ENCODE results near the gene KCNT1.

DNA sequence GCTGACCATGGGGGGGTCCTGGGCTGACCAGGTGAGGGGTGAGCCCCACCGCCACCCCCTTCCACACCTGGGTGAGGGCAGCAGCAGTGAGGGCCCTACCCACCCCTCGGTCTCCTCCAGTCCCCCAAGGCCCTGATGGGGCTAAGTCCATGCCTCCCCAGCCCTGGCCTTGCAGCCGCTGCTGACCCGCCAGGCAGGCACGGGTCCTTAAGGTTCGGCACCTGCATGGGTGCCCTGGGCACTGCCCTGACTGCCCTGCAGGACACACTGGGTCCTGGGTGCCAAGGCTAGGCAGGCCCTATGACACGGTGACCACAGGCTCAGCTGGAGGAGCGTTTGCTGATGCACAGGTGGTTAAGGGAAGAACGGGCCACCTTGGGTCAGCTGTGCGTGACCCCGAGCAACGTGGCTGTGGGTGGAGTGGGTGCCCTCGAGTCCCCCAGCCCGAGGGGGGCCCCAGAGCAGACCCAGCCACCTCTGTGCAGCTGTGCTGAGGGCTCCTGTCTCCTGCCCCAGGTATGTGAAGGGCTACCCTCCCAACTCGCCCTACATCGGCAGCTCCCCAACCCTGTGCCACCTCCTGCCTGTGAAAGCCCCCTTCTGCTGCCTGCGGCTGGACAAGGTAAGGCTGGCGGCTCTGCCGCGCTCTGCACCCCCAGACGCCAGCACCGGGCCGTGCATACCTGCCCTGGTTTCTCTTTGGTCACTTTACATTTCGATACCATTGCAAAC is 73.0 kb downstream of the KCNT1 start:
- TF ChIP-seq, protein P1, sequence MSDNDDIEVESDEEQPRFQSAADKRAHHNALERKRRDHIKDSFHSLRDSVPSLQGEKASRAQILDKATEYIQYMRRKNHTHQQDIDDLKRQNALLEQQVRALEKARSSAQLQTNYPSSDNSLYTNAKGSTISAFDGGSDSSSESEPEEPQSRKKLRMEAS (IDR thresholded peaks at IDR 0.05) = no peak
- TF ChIP-seq, protein P2, sequence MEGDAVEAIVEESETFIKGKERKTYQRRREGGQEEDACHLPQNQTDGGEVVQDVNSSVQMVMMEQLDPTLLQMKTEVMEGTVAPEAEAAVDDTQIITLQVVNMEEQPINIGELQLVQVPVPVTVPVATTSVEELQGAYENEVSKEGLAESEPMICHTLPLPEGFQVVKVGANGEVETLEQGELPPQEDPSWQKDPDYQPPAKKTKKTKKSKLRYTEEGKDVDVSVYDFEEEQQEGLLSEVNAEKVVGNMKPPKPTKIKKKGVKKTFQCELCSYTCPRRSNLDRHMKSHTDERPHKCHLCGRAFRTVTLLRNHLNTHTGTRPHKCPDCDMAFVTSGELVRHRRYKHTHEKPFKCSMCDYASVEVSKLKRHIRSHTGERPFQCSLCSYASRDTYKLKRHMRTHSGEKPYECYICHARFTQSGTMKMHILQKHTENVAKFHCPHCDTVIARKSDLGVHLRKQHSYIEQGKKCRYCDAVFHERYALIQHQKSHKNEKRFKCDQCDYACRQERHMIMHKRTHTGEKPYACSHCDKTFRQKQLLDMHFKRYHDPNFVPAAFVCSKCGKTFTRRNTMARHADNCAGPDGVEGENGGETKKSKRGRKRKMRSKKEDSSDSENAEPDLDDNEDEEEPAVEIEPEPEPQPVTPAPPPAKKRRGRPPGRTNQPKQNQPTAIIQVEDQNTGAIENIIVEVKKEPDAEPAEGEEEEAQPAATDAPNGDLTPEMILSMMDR (IDR thresholded peaks at IDR 0.05) = no peak
- TF ChIP-seq POLR2A (IDR thresholded peaks at IDR 0.05; ENCODE audit: low read length) = no peak
- no peak for TF ChIP-seq CBX8 (IDR thresholded peaks at IDR 0.05)
- no peak for TF ChIP-seq EP300 (IDR thresholded peaks at IDR 0.05)
- no peak for TF ChIP-seq KDM5A (IDR thresholded peaks at IDR 0.05)
- no peak for TF ChIP-seq RFX5 (IDR thresholded peaks at IDR 0.05)
- TF ChIP-seq PHF8 (IDR thresholded peaks at IDR 0.05; ENCODE audit: borderline replicate concordance, low read depth) = no peak
- no peak for TF ChIP-seq HOXB13 (CRISPR knock-in tag; IDR thresholded peaks at IDR 0.05; ENCODE audit: low read depth)
- TF ChIP-seq, protein P3, sequence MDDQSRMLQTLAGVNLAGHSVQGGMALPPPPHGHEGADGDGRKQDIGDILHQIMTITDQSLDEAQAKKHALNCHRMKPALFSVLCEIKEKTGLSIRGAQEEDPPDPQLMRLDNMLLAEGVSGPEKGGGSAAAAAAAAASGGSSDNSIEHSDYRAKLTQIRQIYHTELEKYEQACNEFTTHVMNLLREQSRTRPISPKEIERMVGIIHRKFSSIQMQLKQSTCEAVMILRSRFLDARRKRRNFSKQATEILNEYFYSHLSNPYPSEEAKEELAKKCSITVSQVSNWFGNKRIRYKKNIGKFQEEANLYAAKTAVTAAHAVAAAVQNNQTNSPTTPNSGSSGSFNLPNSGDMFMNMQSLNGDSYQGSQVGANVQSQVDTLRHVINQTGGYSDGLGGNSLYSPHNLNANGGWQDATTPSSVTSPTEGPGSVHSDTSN (IDR thresholded peaks at IDR 0.05) = no peak
- TF ChIP-seq NR3C1 (IDR thresholded peaks at IDR 0.05) = no peak
- no peak for TF ChIP-seq CHD4 (IDR thresholded peaks at IDR 0.05; ENCODE audit: borderline replicate concordance)
- TF ChIP-seq JUN (IDR thresholded peaks at IDR 0.05) = no peak
